CD14-positive monocyte (primary cell): ENCODE results near the gene NDUFA13. TPM values are rescaled to one million over a fixed set of nuclear protein-coding genes. Genes with fewer than 3 reads are reported as not detected.

Source experiments
- DNase-seq, 3 donors: peaks; one replicate each; pipeline ENCODE4 v3.0.0-alpha.2; 2011 to 2022
- H2AFZ ChIP-seq: 2 replicates; pipeline ENCODE4 v1.6.0; 2012; ENCODE audit warnings: mild to moderate bottlenecking, low read depth, low read length, inconsistent platforms; ENCODE audit not compliant: insufficient read depth, poor library complexity, severe bottlenecking
- H3K27ac ChIP-seq, 2 donors: 1 replicate in 1 of 2; 2 replicates in 1 of 2; pipeline ENCODE4 v1.5.1; 2012 to 2013; ENCODE audit warnings: low read length in 2 of 2, control low read depth in 1 of 2, inconsistent platforms in 1 of 2, low read depth in 1 of 2, mild to moderate bottlenecking in 1 of 2
- H3K27me3 ChIP-seq, 2 donors: one replicate each; pipeline versions ENCODE4 v1.6.0 to v1.6.1; 2011 to 2013; ENCODE audit warnings: low read length in 2 of 2; ENCODE audit not compliant: control insufficient read depth in 2 of 2, insufficient read depth in 2 of 2
- H3K36me3 ChIP-seq, 2 donors: replicated peaks in 1 of 2; 1 replicate in 1 of 2; 2 replicates in 1 of 2; pipeline versions ENCODE4 v1.5.1 to v1.6.1; 2012 to 2013; ENCODE audit warnings: low read length in 2 of 2, control low read depth in 1 of 2, inconsistent platforms in 1 of 2, mild to moderate bottlenecking in 1 of 2; ENCODE audit not compliant: insufficient read depth in 2 of 2, control insufficient read depth in 1 of 2
- H3K4me1 ChIP-seq, 2 donors: 1 replicate in 1 of 2; 2 replicates in 1 of 2; pipeline versions ENCODE4 v1.5.1 to v1.6.1; 2012 to 2013; ENCODE audit warnings: low read length in 2 of 2, control low read depth in 1 of 2, inconsistent platforms in 1 of 2, mild to moderate bottlenecking in 1 of 2, moderate library complexity in 1 of 2; ENCODE audit not compliant: insufficient read depth in 2 of 2, control insufficient read depth in 1 of 2
- H3K4me2 ChIP-seq: replicated peaks from 2 replicates; pipeline ENCODE3; 2012; ENCODE audit warnings: low read length, moderate library complexity, mild to moderate bottlenecking; ENCODE audit not compliant: poor library complexity, severe bottlenecking; ENCODE audit errors: extremely low read depth
- H3K4me3 ChIP-seq, 3 experiments: fragments of 200-600 bp in 1 of 3; sonication (generic) in 1 of 3; replicated peaks in 1 of 3; 1 replicate in 2 of 3; 2 replicates in 1 of 3; pipeline ENCODE4 v1.5.1; 2011 to 2013; ENCODE audit warnings: low read length in 3 of 3, mild to moderate bottlenecking in 3 of 3, control low read depth in 2 of 3, low read depth in 2 of 3, inconsistent platforms in 1 of 3, moderate library complexity in 1 of 3
- H3K79me2 ChIP-seq: 2 replicates; pipeline ENCODE4 v1.6.0; 2012; ENCODE audit warnings: mild to moderate bottlenecking, control low read depth, inconsistent platforms, low read length, moderate library complexity; ENCODE audit not compliant: insufficient read depth
- H3K9ac ChIP-seq: 2 replicates; pipeline ENCODE4 v1.6.0; 2017; ENCODE audit warnings: low read length, mild to moderate bottlenecking; ENCODE audit not compliant: insufficient read depth, poor library complexity, severe bottlenecking
- H3K9me3 ChIP-seq, 2 donors: replicated peaks in 1 of 2; 1 replicate in 1 of 2; 2 replicates in 1 of 2; pipeline versions ENCODE4 v1.5.1 to v1.6.1; 2012 to 2013; ENCODE audit warnings: low read length in 2 of 2, control low read depth in 1 of 2; ENCODE audit not compliant: control insufficient read depth in 1 of 2, insufficient read depth in 1 of 2
- H4K20me1 ChIP-seq: 2 replicates; pipeline ENCODE4 v1.6.0; 2012; ENCODE audit warnings: mild to moderate bottlenecking, low read length, control low read depth, moderate library complexity; ENCODE audit not compliant: insufficient read depth
- H3K27ac Mint-ChIP-seq, 7 donors: one replicate each; pipeline ENCODE4 v1.8.0; 2020; ENCODE audit warnings: mild to moderate bottlenecking in 7 of 7, mixed read lengths in 7 of 7, moderate library complexity in 6 of 7, inconsistent platforms in 2 of 7
- H3K27me3 Mint-ChIP-seq, 3 donors: one replicate each; pipeline ENCODE4 v1.8.0; 2021 to 2022; ENCODE audit warnings: low read depth in 3 of 3, mild to moderate bottlenecking in 3 of 3, mixed read lengths in 3 of 3, moderate library complexity in 3 of 3, inconsistent platforms in 1 of 3
- H3K36me3 Mint-ChIP-seq, 2 donors: one replicate each; pipeline ENCODE4 v1.8.0; 2020; ENCODE audit warnings: mixed read lengths in 2 of 2, inconsistent platforms in 1 of 2, mild to moderate bottlenecking in 1 of 2
- H3K4me1 Mint-ChIP-seq: one replicate; pipeline ENCODE4 v1.8.0; 2020; ENCODE audit warnings: mild to moderate bottlenecking, mixed read lengths
- H3K4me3 Mint-ChIP-seq, 2 donors: one replicate each; pipeline ENCODE4 v1.8.0; 2020; ENCODE audit warnings: mild to moderate bottlenecking in 2 of 2, mixed read lengths in 2 of 2, moderate library complexity in 1 of 2
- H3K9me3 Mint-ChIP-seq, 7 donors: one replicate each; pipeline ENCODE4 v1.8.0; 2020 to 2022; ENCODE audit warnings: mixed read lengths in 7 of 7, mild to moderate bottlenecking in 6 of 7, moderate library complexity in 6 of 7, inconsistent platforms in 2 of 7
- CTCF ChIP-seq: fragments of 200-600 bp; IDR thresholded peaks from one replicate; pipeline ENCODE4 v1.8.0; 2022; ENCODE audit warnings: antibody characterized with exemption, mild to moderate bottlenecking
- WGBS: methylation state at CpG from one replicate; pipeline ENCODE4 v1.1.5; 2013; ENCODE audit warnings: missing lambda C conversion rate; ENCODE audit not compliant: insufficient coverage; 5-methylcytosine and 5-hydroxymethylcytosine counted together
- intact Hi-C, 2 donors: fragments of 100-400 bp; cut with micrococcal nuclease; formaldehyde crosslinking; loops; one replicate each; pipeline versions ENCODE4 v1.15.0 to v1.15.1; 2023
- polyA plus RNA-seq, 3 donors: library from polyadenylated mRNA; depleted of rRNA in 1 of 3; unstranded in 2 of 3; stranded (reverse) in 1 of 3; fragments of 300-500 nt in 2 of 3; fragments of >200 nt in 1 of 3; fragmentation: Illumina TruSeq in 2 of 3; gene quantifications; 1 replicate in 2 of 3; 2 replicates in 1 of 3; pipeline ENCODE4 v1.2.3, GENCODE V29; 2012 to 2021

Gene NDUFA13
- polyA plus RNA-seq, 3 donors: 86.7 to 433 (median 361) TPM

GRCh38 chr19:19563348-19563848, 47.4 kb downstream of the NDUFA13 start:
- H3K4me3 Mint-ChIP-seq: no peak overlapping the region
- H3K27me3 Mint-ChIP-seq: peaks cover 0 to 7% (median 3%) of the 10 kb centered on the region in 3 donors
- Histone ChIP-seq H3K27ac (no peak overlapping the region), H3K9me3 (no peaks in the 10 kb centered on the region), H3K4me2 (no peak overlapping the region), H3K79me2 (no peaks in the 10 kb centered on the region), H3K4me1 (peaks cover 0 to 3% of the 10 kb centered on the region in 2 donors), H4K20me1 (no peaks in the 10 kb centered on the region), H3K36me3 (no peaks in the 10 kb centered on the region), H3K4me3 (no peak overlapping the region), H3K9ac (no peak overlapping the region), H3K27me3 (no peaks in the 10 kb centered on the region), H2AFZ (no peak overlapping the region)
- WGBS: 97% methylated on average over 13 of the region's 17 CpGs
- H3K27ac Mint-ChIP-seq: no peak overlapping the region
- TF ChIP-seq CTCF: no peak
- DNase-seq: no peak
- peaks cover 6% of the 10 kb centered on the region for H3K4me1 Mint-ChIP-seq
- H3K36me3 Mint-ChIP-seq: no peaks in the 10 kb centered on the region
- intact Hi-C loops: no loop called here
- peaks cover 0 to 3% (median 0%) of the 10 kb centered on the region in 7 donors for H3K9me3 Mint-ChIP-seq

- H3K4me3 Mint-ChIP-seq: no peak overlapping the region
- 93% methylated on average over 3 of the region's 7 CpGs for WGBS
- no peaks in the 10 kb centered on the region for H3K36me3 Mint-ChIP-seq
Observed at GRCh38 chr19:19566306-19566705, 50.3 kb downstream of the NDUFA13 start.

More at GRCh38 chr19:19566306-19566705, 50.3 kb downstream of the NDUFA13 start:
- no peaks in the 10 kb centered on the region for H3K9me3 ChIP-seq
- no peaks in the 10 kb centered on the region for H3K27me3 ChIP-seq
- no peak overlapping the region for H3K4me3 ChIP-seq
- no peak for DNase-seq
- TF ChIP-seq CTCF: no peak
- no peak overlapping the region for H3K27ac ChIP-seq
- intact Hi-C loops: no loop called here
- H3K4me2 ChIP-seq: no peak overlapping the region
- Mint-ChIP-seq H3K4me1 (no peaks in the 10 kb centered on the region), H3K27ac (peak overlapping the region in 1 of 7 donors; percentile 31), H3K9me3 (peaks cover 0 to 3% (median 0%) of the 10 kb centered on the region in 7 donors), H3K27me3 (peaks cover 0 to 8% (median 0%) of the 10 kb centered on the region in 3 donors)
- H3K36me3 ChIP-seq: no peaks in the 10 kb centered on the region
- no peaks in the 10 kb centered on the region for H4K20me1 ChIP-seq
- H3K4me1 ChIP-seq: no peaks in the 10 kb centered on the region
- H3K79me2 ChIP-seq: no peaks in the 10 kb centered on the region
- H3K9ac ChIP-seq: no peak overlapping the region
- no peak overlapping the region for H2AFZ ChIP-seq
